ENCODE data around the gene MIOS. TPM values are rescaled to one million over a fixed set of nuclear protein-coding genes. Genes with fewer than 3 reads are reported as not detected.

MIOS gene
- total RNA-seq, 1 experiment from 2014 or later: 41.3 TPM

GRCh38 chr7:7569615-7570014 is 2.9 kb downstream of the MIOS start (continued):
- no peak for TF ChIP-seq MXD4 (CRISPR knock-in tag; IDR thresholded peaks at IDR 0.05; ENCODE audit: borderline replicate concordance)
- no peak for TF ChIP-seq AFF4 (CRISPR knock-in tag; IDR thresholded peaks at IDR 0.05; ENCODE audit: borderline replicate concordance)

- Mint-ChIP-seq H3K9me3 (peaks cover 17% of the 10 kb centered on the region), H3K4me3 (no peak overlapping the region), H3K27me3 (ENCODE audit: low read depth) (no peaks in the 10 kb centered on the region), H3K27ac (no peak overlapping the region), H3K36me3 (peaks cover 27% of the 10 kb centered on the region), H3K4me1 (peaks cover 20% of the 10 kb centered on the region)
- POLR2A ChIA-PET: no interaction called here
- DNase-seq (ENCODE audit: low spot score) (no peak), ATAC-seq (no peak)
- CTCF ChIA-PET: no interaction called here
- TF ChIP-seq NR2C2 (CRISPR knock-in tag; IDR thresholded peaks at IDR 0.05) (no peak), ZNF281 (CRISPR knock-in tag; IDR thresholded peaks at IDR 0.05) (no peak), E2F5 (CRISPR knock-in tag; IDR thresholded peaks at IDR 0.05) (no peak), USF2 (CRISPR knock-in tag; IDR thresholded peaks at IDR 0.05) (no peak), TEAD1 (CRISPR knock-in tag; IDR thresholded peaks at IDR 0.05) (no peak), FOXP4 (CRISPR knock-in tag; IDR thresholded peaks at IDR 0.05) (no peak), PRRX2 (CRISPR knock-in tag; IDR thresholded peaks at IDR 0.05) (no peak), SMAD4 (CRISPR knock-in tag; IDR thresholded peaks at IDR 0.05) (no peak), NR3C1 (CRISPR knock-in tag; conservative IDR thresholded peaks at IDR 0.05; ENCODE audit: low read depth) (no peak), E2F1 (CRISPR knock-in tag; IDR thresholded peaks at IDR 0.05) (no peak), TCF7 (CRISPR knock-in tag; IDR thresholded peaks at IDR 0.05; ENCODE audit: low read depth) (no peak), MAX (CRISPR knock-in tag; IDR thresholded peaks at IDR 0.05) (no peak), STAT6 (CRISPR knock-in tag; conservative IDR thresholded peaks at IDR 0.05; ENCODE audit: low read depth) (no peak), EMX1 (CRISPR knock-in tag; IDR thresholded peaks at IDR 0.05) (no peak), FOXJ3 (CRISPR knock-in tag; IDR thresholded peaks at IDR 0.05; ENCODE audit: borderline replicate concordance) (no peak), MYBL2 (CRISPR knock-in tag; IDR thresholded peaks at IDR 0.05) (no peak), JUN (CRISPR knock-in tag; IDR thresholded peaks at IDR 0.05) (no peak), TP53 (CRISPR knock-in tag; IDR thresholded peaks at IDR 0.05) (no peak), NFE2L1 (CRISPR knock-in tag; IDR thresholded peaks at IDR 0.05) (no peak)
Observed at GRCh38 chr7:7570584-7570983, 3.9 kb downstream of the MIOS start.

Measured in WTC11 (cell line).